HG03159 (cell line): Measurements from ENCODE around the gene CYP46A1.
A peak's percentile ranks its signal among the peaks of the same experiment; 100 is the strongest.
"Not testable (repeated sequence)": the region's sequence is repeated elsewhere in the genome, so short reads cannot be mapped to it uniquely, and the experiment has no call there.

Experiments
- ATAC-seq: cut with Tn5 transposase; IDR thresholded peaks from one replicate; pipeline ENCODE4 v1.9.1; 2021; ENCODE audit warnings: mild to moderate bottlenecking, moderate library complexity; ENCODE audit not compliant: unreplicated experiment

Gene CYP46A1

DNA sequence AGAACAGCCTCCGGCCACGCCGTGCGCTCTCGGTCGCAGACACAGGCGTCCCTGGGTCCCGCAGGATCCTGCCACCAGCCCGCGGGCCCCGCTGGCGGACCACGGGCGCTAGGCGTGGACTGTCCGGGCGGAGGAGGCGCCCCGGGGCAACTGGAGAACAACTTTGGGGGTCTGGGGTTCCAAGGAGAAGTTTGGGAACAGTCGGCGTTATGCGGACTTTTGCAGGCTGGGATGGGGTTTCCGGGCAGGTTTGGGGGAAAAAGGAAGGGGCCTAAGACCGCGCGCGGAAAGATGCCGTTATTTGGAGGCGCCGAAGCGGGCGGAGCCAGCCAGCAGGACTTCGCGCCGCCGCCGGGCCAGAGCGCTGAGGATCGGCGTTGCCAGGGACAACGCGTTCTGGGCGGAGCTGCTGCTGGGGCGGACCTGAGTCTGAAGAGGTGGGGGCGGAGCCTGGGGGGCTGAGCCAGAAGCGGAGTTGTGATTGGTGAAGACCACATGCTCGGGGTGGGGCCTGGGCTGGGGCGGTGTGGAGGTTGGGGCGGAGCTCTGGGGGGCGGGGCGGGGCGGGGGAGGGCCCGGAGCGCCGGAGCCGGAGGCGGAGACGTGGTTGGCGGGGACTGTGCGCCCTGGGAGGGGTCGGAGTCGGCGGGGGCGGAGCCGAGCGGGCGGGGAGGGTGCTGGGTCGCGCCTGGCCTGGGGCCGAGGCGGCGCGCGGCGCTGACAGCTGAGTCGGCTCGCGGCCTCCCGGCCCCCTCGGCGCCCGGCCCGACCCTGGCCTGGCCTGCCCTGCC, at the start of gene CYP46A1:
TSS of gene CYP46A1 (plus strand) at position 680 of the 791 bp plus-strand sequence. CDS start 120 bp downstream, outside the sequence.
- peak; percentile 89 for ATAC-seq

DNA sequence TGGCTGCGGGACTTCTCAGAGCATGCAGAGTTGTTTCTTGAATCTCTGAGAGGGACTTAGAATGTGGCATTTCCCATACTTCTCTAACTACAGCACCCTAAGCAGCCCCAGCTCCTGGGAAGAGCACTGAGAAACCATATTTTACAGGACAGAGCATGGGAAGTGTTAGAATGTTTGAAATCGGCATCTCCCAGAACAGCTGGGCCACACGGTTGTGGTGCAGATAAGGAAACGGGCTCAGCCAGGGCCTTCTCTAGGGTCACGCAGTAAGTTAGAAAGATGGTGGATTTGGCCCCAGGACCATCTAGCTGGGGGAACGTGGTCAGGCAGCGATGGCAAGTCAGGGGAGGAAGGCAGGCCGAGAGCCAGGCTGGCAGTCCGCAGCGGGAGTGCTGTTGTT, 49.7 kb upstream of the CYP46A1 start:
- no peak for ATAC-seq

DNA sequence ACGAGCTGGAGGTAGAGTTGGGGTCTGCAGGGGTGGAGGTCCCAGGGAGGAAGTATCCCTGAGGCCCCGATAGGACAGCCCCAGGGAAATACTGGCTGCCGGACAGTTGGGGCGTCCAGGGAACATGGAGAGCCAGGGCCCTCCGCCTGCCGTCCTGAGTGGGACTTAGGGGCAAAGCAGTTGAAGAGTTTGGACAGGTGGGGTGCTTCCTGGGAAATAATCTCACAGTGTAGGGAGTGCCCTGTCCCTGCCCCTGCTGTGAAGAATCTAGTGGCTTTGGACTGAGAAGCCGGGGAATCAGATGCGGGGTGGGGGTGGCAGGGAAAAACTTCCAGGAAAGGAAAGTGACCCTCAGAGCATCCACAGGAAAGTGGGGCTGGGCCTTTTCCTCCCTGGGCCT, 49.0 kb upstream of the CYP46A1 start:
- no peak for ATAC-seq

DNA sequence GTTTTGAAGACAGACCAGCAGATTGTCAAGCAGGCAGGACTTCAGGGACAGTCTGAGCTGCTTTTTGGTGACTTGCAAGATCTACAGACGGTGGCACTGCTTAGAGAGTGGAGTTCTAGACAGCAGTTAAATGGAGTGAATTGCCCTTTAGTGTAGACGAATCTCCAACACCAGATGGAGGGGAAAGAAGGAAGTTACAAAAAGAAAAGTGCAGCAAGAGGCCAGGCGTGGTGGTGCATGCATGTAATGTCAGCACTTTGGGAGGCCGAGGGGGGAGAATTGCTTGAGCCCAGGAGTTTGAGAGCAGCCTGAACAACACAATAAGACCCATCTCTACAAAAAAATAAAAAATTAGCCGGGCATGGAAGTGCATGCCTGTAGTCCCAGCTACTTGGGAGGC, 47.6 kb upstream of the CYP46A1 start:
- no peak for ATAC-seq

DNA sequence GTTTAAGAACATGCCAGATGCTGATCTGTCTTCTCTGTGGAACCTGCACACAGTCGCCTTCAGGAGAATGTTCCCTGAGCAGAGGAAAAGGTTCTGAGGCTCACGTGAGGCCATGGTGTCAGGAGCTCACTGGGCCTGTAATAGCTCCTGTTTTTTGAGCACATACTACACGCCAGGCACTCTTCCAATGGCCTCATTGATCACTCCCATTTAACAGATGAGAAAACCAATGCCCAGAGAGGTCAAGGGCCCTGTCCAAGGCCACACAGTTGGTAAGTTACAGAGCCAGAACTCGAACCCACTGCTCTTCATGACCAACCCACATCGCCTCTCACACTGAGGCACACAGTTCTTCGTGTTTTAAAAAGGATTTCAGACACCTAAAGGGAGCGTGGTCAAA, 46.5 kb upstream of the CYP46A1 start:
- no peak for ATAC-seq

DNA sequence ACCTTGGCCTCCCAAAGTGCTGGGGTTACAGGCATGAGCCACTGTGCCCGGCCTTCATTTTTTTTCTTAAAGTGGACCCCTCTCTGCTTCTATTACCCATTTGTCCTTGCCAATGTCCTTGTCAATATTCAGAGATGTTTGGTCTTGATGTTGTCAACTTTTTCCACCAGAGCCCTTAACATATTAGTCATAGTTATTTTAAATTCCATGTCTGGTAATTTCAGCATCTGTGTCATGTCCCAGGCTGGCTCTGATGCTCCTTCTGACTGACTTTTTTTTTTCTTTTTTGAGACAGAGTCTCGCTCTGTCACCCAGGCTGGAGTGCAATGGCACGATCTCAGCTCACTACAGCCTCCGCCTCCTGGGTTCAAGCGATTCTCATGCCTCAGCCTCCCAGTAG, 41.3 kb upstream of the CYP46A1 start:
- ATAC-seq: not testable (repeated sequence)

DNA sequence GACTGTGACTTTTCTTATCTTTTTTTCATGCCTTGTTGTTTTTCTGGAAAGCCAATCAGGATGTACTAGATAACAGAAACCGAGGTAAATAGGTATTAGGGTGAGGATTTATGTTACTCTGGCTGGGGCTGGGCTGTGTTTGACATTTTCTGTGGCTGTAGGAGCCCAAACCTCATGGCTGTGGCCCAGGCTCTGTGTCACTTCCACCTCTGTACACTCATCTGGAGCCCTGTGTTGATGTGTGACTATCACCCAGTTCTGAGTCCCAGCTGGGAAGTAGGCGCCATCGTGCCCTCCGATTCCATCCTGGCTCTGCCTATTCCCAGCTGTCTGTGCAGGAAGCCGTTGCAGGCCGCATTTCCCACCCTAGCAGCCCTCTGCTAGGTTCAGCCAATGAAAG, 40.8 kb upstream of the CYP46A1 start:
- no peak for ATAC-seq

DNA sequence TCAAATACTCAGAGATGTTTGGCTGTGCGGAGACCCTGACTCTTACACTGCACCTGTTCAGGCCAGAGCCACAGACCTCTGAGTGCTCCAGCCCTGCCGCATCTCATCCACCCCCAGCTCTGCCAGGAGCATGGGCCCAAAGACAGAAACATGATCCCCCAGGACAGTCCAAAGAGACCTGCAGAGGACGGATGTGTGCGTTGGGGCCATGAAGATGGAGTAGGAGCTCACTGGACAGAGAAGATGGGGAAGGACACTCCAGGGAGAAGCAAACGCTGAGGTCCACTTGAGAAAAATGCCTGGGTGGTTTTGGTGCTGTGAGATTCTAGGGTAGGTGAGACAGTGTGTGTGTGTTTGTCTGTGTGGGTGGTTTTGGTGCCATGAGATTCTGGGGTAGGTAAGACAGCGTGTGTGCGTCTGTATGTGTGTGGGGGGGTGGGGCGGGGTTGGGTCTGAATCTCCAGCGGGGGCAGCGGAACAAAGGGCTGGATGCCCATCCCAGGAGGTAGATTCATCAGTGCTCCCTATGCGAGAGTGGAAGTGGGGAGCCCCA, 40.0 kb upstream of the CYP46A1 start:
- ATAC-seq: no peak

DNA sequence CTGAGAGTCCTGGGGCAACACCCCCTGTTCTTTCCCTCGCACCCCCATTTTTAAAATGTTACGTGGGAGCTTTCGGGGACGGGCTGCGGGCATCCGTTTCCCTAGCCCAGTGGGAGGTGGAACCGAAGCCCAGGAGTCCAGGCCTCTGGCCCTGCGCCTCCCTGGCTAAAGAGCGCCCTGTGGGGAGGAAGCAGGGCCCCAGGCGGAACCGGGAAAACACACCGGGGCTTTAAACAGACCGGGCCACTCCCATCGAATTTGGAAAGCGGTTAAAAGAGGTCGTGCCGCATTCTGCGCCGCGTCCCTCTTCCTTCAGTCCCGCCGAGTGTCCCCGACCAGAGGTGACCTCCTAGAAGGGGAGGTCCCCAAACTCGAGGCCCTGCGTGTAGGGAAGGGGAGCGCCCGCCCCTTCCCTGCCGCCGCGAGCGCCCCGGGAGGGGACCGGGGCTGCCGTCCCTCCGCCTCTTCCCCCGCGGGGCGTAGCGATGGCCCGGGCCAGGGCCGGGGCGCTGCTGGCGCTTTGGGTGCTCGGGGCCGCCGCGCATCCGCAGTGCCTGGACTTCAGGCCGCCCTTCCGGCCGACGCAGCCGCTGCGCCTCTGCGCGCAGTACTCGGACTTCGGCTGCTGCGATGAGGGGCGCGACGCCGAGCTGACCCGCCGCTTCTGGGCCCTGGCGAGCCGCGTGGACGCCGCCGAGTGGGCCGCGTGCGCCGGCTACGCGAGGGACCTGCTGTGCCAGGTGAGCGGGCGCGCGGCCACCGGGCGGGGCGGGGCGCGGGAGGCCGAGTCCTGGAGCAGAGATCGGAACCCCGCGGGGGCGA, 39.2 kb upstream of the CYP46A1 start, which contains the start of gene HHIPL1:
TSS of gene HHIPL1 (plus strand) at position 407 of the 822 bp plus-strand sequence. CDS start at position 486, 79 bp downstream.
- no peak for ATAC-seq

DNA sequence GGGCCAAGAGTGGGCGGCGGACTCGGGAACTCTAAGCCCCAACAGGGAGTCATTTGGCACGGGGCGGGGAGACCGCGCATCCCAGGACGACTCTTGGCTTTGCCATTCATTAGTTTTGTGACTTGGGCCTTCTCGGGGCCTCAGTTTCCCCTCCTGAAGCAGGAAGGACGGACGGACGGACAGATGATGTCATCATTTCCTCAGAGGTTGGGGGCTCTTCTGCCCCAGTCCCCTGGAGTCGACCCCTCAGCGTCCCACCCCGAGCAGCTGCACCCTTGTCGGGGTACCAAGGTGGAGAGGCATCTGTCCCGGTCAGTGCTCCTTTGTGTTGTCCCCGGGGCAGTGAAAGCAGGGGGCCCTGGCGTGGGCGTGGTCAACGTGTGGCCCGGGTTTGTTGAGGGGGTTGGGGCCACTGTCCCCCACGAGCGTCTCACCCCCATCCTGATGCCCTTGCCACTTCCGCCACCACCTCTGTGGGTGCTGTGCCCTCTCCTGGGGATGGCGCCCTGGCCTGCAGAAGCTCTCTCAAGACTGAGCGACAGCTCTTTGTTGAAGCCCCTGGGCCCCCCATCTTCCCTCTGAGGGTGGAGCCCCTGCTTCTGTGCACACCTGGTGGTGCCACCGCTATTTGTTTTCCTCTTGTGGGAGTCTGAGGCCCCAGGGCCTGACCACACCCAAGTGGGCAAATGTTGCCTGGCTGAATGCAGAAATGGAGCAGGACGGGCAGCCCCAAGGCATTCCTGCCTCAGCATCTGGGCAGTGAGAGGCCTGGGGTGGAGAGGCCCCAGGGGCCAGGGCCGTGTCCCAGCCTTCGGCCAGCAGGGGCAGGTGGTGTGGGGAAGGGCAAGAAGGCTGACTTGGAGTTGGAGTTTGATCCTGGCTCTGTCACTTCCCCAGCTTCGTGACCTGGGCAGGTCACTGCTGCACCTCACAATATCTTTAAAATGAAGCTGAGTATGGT, 38.3 kb upstream of the CYP46A1 start:
- ATAC-seq: no peak

DNA sequence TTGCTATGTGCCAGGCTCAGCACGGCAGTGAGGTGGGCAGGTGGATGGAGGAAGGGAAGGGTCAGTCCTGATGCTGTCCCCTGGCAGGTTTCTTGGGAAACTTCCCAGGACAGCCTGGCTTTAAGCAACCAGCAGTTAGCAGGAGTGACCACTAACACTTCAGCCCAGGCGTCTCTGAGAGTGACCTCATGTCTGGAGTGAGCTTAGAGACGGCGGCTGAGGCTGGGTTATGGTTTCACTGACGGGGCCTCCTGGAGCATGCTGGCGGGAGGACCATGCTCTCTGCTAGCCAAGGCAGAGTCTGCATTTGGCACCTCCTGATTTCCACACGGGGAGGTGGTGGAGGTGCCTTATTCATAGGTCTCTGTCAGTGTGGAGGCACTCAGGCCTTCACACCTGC, 36.7 kb upstream of the CYP46A1 start:
- no peak for ATAC-seq

DNA sequence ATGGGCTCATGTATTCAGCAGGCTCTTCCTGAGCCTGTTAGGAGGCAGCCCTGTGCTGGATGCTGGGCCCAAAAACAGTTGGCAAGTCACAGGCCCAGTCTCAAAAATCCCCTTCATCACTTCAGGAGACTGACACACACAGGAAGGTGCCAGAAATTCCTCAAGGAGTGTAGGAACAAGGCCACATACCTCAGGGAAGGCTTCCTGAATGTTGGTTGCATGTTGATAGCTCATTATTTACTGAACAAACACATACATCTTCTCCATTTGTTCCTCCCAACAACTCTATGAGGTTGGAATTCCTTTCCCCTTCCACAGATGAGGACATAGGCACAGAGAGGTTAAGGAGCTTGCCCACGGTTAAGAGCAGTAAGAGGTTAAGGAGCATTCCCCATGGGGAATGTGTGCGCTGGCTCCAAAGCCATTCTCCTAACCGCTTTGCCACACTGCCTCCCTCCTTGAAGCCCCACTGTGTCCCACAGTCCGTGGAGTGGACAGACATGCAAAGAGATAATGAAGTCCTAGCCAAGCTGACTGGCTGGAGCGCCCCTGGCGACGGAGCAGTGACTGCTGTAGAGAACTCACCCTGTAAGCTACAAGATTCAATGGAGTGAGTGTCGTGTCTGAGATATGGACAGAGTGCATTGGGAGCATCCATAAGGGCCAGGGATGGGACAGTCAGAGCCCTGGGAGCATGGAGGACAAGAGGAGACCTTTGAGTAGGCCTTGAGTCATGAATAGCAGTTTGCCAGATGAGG, 35.9 kb upstream of the CYP46A1 start:
- ATAC-seq: no peak

DNA sequence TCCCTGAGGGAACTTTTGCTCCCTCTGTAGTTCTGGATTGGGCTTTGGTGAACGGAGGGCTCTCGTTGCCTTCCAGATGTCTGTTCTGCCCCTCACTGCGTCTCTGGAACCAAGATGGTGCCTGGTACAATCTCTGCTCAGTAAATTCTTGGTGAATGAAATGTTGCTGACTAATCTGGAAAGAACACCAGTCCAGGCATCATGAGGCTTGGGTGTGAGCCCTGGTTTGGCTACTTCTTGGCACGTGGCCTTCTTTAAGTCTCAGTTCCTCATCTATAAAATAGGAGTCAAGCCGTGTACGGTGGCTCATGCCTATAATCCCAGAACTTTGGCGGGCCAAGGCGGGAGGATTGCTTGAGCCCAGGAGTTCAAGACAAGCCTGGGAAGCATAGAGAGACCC, 34.9 kb upstream of the CYP46A1 start:
- no peak for ATAC-seq

DNA sequence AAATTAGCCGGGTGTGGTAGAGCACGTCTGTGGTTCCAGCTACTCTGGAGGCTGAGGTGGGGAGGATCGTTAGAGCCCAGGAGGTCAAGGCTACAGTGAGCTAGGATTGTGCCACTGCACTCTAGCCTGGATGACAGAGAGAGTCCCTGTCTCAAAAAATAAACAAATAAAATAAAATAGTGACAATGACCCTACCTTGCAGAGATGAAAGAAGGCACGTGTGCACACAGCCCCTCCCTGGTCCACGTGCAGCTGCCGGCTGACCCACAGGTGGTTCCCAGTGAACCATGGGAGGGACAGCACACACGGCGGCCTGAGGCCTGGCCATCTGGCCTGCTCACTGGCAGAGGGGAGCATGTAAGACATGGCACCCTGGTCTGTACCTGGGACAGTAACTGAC, 34.5 kb upstream of the CYP46A1 start:
- no peak for ATAC-seq

DNA sequence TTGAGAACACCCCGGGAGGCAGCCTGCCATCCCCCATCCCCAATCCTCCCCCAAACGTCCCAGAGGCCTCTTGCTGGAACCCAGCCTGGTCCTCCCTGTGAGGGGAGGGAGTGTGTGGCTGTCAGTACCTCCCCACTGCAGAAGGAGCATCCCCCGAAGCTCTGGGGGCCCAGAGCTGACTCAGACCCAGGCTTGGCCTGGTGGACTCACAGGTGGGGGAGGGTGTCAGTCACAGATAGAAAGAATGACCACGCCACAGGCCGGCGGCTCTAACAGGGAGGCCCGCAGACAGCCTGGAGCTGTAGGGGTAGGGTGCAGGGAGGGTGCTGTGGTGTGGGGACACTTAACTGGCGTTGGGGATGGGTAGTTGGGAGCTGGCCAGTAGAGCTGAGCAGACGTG, 33.9 kb upstream of the CYP46A1 start:
- no peak for ATAC-seq

DNA sequence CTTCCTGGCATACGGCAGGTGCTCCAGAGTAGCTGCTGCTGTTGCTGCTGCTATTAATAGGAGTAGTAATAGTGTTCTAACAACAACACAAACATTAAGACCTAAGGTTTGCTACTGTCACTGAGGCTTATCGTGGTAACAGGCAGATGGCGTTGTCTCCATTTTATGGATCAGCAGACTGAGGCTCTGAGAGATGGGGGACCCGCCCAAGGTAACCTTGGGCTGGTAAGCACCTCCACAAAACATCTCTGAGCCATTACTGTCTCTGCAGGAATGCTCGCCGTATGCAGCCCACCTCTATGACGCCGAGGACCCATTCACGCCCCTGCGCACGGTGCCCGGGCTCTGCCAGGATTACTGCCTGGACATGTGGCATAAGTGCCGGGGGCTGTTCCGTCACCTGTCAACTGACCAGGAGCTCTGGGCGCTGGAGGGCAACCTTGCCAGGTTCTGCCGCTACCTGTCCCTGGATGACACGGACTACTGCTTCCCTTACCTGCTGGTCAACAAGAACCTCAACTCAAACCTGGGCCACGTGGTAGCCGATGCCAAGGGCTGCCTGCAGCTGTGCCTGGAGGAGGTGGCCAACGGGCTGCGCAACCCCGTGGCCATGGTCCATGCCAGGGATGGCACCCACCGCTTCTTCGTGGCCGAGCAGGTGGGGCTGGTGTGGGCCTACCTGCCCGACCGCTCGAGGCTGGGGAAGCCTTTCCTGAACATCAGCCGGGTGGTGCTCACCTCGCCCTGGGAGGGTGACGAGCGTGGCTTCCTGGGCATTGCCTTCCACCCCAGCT, 31.9 kb upstream of the CYP46A1 start:
- no peak for ATAC-seq

DNA sequence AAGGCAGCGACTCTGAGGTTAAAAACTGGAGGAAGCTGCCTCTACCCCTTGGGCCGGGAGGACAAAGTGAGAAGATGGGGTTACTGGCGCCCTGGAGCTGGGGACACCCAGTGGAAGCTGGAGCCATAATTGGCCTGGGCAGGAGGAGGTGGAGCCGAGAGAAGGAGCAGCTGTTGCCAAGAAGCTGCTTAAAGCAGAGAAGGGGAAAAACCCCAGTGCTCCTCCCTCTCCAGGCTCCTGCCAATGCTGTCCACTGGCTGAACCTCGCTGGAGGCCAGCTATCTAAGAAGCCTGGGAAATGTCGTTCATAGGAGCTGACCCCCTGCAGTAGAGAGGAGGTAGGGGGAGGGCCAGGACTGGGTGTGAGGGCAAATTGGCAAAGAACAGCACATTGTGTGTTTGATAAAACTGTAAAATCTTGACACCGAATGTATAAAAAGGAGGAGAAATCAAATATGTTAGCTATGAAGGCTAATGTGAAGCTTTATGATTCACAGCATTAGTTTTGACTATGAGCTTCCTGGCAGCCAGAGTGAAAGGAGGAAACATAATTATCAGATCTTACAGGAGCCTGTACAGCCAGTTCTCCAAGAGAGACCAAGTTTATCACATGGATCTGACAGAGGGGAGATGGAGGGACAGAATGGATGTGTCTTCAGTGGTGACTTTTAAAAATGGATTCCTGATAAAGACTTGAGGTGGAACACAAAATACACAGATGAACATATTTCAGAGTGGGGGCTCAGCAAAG, 29.7 kb upstream of the CYP46A1 start:
- no peak for ATAC-seq

DNA sequence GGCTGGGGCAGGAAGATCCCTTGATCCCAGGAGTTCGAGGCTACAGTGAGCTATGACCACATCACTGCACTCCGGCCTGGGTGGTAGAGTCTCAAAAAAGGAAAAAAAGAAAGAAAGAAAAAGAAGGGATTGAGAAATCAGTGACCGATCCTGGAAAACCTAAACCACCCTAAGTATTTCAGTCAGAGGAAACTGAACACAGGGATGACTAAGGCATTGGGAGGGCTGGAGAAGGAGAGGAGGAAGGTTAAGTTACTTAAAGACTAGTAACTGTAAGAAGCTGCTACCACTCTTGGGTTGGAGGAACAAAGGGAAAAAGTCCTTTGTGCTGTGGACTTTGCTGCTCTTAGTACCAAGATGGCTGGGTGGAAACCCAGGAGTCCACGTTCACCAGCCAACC, 28.6 kb upstream of the CYP46A1 start:
- no peak for ATAC-seq
